Lower lobe of right lung (tissue), 2 donors: ENCODE results near the gene CIZ1. TPM values are rescaled to one million over a fixed set of nuclear protein-coding genes. Genes with fewer than 3 reads are reported as not detected.
"Not testable (repeated sequence)": the region's sequence is repeated elsewhere in the genome, so short reads cannot be mapped to it uniquely, and the experiment has no call there.

Experiments
- ATAC-seq, 2 donors: fragments of 200-7000 bp; cut with Tn5 transposase; one replicate each; pipeline ENCODE4 v1.9.1; 2020 to 2022; ENCODE audit warnings: mild to moderate bottlenecking in 2 of 2, moderate library complexity in 2 of 2
- DNase-seq: peaks from one replicate; pipeline ENCODE4 v3.0.0-alpha.2; 2020
- H3K27ac ChIP-seq: fragments of 200-600 bp; one replicate; pipeline ENCODE4 v1.8.0; 2022
- H3K27me3 ChIP-seq: fragments of 200-600 bp; one replicate; pipeline ENCODE4 v1.8.0; 2022; ENCODE audit warnings: low read depth
- H3K36me3 ChIP-seq: fragments of 200-600 bp; one replicate; pipeline ENCODE4 v1.8.0; 2022; ENCODE audit warnings: mild to moderate bottlenecking
- H3K4me1 ChIP-seq: fragments of 200-600 bp; one replicate; pipeline ENCODE4 v1.8.0; 2022
- H3K4me3 ChIP-seq: fragments of 200-600 bp; one replicate; pipeline ENCODE4 v1.8.0; 2022; ENCODE audit warnings: mild to moderate bottlenecking
- H3K9me3 ChIP-seq: fragments of 200-600 bp; one replicate; pipeline ENCODE4 v1.8.0; 2022
- intact Hi-C: fragments of 100-400 bp; cut with DNase I; formaldehyde crosslinking; loops from one replicate; pipeline ENCODE4 v1.11.0; 2022
- long read RNA-seq: library from polyadenylated mRNA; unstranded; transcript quantifications from one replicate; pipeline ENCODE4 v2.0.0, GENCODE V29; 2021
- total RNA-seq: library from RNA; stranded (reverse); fragmentation: NEBNext Ultra II Directional; extraction: Animal tissue kit (Norgen Biotek cat#: 25700); gene quantifications from one replicate; pipeline ENCODE4 v1.2.1, GENCODE V29; 2021
- TF ChIP-seq, protein P1 (sequence below): fragments of 200-600 bp; IDR thresholded peaks from one replicate; pipeline ENCODE4 v1.8.0; 2022; ENCODE audit warnings: antibody characterized with exemption, mild to moderate bottlenecking
- donor health status: DM: no; HTN: yes; CAD: no; lungs with severe emphysema.

Gene CIZ1, protein sequence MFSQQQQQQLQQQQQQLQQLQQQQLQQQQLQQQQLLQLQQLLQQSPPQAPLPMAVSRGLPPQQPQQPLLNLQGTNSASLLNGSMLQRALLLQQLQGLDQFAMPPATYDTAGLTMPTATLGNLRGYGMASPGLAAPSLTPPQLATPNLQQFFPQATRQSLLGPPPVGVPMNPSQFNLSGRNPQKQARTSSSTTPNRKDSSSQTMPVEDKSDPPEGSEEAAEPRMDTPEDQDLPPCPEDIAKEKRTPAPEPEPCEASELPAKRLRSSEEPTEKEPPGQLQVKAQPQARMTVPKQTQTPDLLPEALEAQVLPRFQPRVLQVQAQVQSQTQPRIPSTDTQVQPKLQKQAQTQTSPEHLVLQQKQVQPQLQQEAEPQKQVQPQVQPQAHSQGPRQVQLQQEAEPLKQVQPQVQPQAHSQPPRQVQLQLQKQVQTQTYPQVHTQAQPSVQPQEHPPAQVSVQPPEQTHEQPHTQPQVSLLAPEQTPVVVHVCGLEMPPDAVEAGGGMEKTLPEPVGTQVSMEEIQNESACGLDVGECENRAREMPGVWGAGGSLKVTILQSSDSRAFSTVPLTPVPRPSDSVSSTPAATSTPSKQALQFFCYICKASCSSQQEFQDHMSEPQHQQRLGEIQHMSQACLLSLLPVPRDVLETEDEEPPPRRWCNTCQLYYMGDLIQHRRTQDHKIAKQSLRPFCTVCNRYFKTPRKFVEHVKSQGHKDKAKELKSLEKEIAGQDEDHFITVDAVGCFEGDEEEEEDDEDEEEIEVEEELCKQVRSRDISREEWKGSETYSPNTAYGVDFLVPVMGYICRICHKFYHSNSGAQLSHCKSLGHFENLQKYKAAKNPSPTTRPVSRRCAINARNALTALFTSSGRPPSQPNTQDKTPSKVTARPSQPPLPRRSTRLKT
- total RNA-seq = 98.5 TPM
- long read RNA-seq, transcript CIZ1-204 (17 exons, 2,984 nt) = major isoform, 33 of 137 reads
- long read RNA-seq, partial matches to known transcripts = 55 of 137 reads
- long read RNA-seq, other reads (novel, unspliced or antisense) = 46 of 137 reads

DNA sequence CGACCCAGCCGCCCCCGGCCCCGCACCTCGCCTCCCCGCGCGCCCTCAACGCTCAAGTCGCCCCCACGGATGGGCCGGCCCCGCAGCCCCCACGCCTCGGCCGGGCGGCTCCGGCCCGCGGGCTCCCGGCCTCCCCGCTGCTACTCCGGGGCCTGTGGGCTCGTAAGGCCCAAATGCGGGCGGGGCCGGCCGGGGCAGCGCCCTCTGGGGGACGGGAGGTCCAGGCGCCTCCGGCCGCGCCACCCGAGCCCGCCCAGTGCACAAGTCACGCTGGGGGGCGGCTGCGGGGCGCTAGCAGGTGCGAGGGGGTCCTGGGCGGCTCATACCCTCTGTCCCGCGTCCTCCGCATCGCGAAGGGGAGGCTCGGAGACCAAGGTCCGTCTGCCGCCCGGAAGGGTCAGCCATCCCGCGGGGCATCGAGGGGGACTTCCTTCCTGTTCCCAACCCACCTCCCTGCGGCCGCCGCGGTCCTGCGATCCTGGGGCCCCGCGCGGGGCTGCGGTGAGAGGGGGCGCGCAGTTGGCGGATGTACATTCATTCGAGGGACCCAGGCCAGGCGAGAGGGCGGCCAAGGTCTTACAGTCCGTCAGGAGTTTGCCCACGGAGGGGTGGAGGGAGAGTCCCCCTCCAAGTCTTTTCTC is at the start of gene CIZ1:
Gene CIZ1, minus strand, starts transcription at position 167 of the 641 bp plus-strand sequence. CDS start 715 bp downstream, outside the sequence.
- intact Hi-C loops = no loop called here
- ATAC-seq = peak; percentile 95 to 97
- peaks cover 36% of the 10 kb centered on the region for H3K36me3 ChIP-seq
- peak within 1 kb of the TSS; percentile 89 for H3K4me3 ChIP-seq
- peaks cover 20% of the 10 kb centered on the region for H3K4me1 ChIP-seq
- H3K27ac ChIP-seq = peak within 1 kb of the TSS; percentile 87
- H3K27me3 ChIP-seq = no peaks in the 10 kb centered on the region
- TF ChIP-seq, protein P1, sequence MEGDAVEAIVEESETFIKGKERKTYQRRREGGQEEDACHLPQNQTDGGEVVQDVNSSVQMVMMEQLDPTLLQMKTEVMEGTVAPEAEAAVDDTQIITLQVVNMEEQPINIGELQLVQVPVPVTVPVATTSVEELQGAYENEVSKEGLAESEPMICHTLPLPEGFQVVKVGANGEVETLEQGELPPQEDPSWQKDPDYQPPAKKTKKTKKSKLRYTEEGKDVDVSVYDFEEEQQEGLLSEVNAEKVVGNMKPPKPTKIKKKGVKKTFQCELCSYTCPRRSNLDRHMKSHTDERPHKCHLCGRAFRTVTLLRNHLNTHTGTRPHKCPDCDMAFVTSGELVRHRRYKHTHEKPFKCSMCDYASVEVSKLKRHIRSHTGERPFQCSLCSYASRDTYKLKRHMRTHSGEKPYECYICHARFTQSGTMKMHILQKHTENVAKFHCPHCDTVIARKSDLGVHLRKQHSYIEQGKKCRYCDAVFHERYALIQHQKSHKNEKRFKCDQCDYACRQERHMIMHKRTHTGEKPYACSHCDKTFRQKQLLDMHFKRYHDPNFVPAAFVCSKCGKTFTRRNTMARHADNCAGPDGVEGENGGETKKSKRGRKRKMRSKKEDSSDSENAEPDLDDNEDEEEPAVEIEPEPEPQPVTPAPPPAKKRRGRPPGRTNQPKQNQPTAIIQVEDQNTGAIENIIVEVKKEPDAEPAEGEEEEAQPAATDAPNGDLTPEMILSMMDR = peak; percentile 83
- peak; percentile 89 for DNase-seq
- H3K9me3 ChIP-seq = no peaks in the 10 kb centered on the region

DNA sequence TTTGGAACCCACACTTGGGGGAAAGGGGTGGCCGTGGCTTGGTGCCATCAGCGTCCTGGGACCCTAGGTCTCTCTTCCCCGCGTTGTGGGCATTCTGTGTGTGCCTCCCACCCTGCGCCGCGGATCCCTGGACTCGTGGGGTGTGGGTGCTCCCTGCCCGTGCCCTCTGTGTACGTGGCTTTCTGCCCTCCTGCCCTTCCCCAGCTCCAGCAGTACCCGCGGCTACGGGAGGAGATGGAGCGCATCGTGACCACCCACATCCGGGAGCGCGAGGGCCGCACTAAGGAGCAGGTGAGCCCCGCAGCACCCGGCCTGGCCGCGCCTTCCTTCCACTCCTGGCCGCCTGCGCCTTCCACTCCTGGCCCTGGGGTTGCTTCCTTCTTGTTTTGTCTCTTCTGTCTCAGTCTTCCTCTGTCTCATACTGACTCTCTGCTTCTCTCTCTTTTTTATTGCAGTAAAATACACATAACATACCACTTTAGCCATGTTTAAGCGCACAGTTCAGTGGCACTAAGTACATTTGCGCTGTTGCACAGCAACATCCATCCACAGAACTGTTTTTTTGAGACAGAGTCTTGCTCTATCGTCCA is 42.5 kb upstream of the CIZ1 start:
- DNase-seq = no peak
- TF ChIP-seq, protein P1 = no peak
- Histone ChIP-seq H3K27me3 (no peaks in the 10 kb centered on the region), H3K4me1 (no peaks in the 10 kb centered on the region), H3K9me3 (no peaks in the 10 kb centered on the region), H3K36me3 (no peaks in the 10 kb centered on the region), H3K27ac (no peak overlapping the region), H3K4me3 (no peak overlapping the region)
- peak in 1 of 2 donors; percentile 11 for ATAC-seq
- intact Hi-C loops = no loop called here

DNA sequence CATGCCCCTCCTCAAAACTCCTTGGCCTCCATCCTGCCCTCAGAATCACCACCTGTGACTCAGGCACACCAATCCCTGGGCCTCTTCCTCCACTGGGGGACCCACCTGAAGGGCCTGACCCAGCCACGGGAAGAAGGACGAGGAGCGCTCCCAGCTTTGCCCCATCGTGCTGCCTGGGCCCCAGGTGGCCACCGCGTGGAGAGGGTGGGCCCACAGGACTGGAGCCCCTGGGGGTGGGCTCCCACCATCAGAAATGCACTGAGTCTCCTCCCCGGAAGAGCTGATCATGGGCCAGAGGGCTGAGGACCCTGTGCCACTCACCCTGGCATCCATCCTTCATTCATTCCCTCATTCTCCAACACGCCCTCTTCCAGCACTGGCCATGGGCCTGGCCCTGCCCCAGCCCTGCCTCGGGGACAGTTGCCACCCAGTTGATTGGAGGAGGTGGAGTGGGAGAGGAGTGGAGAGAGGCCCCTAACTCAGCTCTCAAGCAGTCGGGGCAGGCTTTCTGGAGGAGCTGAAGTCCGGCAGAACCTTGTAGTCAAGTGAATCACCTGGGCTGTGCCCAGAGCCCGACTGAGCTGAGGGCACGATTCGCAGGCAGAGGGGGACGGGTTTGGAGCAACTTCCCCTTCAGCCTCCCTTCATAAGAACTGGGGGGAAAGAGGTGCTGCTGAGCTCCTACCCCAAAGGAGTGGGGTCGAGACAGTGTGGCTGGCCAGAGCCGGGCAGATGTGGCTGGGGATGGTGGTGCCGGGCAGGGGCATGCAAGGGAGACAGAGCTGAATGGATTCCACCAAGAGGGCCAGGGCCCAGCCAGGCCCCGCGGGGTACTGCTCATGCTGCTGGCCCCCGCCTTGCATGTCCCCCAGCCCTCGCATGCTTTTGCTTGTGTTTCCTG is 41.4 kb upstream of the CIZ1 start:
- H3K27ac ChIP-seq = no peak overlapping the region
- no peaks in the 10 kb centered on the region for H3K4me1 ChIP-seq
- no peaks in the 10 kb centered on the region for H3K27me3 ChIP-seq
- TF ChIP-seq, protein P1 = no peak
- no peaks in the 10 kb centered on the region for H3K9me3 ChIP-seq
- H3K36me3 ChIP-seq = no peaks in the 10 kb centered on the region
- DNase-seq = no peak
- no peak overlapping the region for H3K4me3 ChIP-seq
- intact Hi-C loops = no loop called here
- ATAC-seq = peak in 1 of 2 donors; percentile 41

DNA sequence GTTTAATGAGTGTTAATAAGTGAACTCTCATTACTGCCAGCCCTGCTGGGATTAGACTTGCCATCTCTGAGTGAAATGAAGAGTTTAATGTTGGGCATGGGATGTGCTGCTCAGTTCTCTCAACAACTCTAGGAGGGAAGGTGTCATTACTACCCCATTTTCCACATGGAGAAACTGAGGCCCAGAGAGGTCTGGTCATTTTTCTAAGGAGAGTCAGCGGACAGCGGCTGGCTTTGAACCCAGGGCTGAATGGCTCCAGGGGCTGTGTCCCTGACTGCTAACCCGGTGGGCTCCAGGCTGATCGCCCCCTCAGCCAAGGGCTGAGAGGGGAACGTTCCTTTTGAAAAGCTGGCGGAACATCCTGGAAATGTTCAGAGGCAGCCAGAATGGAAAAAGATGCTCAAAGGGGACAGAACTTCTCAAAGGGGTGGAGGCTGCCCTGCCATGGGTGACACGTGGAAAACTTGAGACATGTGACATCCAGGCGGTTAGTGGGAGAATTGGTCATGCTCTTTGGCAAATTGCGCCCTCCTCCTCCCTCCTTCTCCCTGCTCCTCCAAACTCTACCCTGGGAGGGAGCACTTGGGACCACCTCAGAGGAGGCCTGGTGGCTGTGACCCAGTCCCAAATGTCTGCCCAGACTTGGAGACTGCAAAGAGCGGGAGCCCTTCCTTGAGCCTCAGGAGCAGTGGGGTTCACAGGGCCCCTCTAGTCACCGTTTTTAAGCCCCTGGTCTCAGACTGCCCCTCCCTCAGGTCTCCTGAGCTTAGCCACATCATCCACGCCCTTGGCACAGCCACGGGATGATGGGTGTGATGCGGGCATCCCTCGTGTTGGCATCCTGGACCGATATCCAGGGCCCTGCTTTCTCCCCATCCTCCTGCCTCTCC is 40.5 kb upstream of the CIZ1 start:
- ATAC-seq (peak in 1 of 2 donors; percentile 11), DNase-seq (no peak)
- no peaks in the 10 kb centered on the region for H3K9me3 ChIP-seq
- intact Hi-C loops = no loop called here
- TF ChIP-seq, protein P1 = no peak
- H3K27ac ChIP-seq = no peak overlapping the region
- H3K36me3 ChIP-seq = no peaks in the 10 kb centered on the region
- no peak overlapping the region for H3K4me3 ChIP-seq
- H3K4me1 ChIP-seq = no peaks in the 10 kb centered on the region
- no peaks in the 10 kb centered on the region for H3K27me3 ChIP-seq

DNA sequence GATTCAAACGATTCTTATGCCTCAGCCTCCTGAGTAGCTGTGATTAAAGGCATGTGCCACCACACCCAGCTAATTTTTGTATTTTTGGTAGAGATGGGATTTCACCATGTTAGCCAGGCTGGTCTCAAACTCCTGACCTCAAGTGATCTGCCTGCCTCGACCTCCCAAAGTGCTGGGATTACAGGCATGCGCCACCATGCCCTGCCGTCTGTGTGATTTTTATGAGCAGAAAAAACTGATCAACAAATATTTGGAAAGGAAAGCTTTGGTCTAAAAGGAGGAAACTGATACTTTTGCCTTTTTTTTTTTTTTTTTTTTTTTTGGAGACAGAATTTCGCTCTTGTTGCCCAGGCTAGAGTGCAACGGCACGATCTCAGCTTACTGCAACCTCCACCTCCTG is 39.5 kb upstream of the CIZ1 start:
- H3K9me3 ChIP-seq, H3K27me3 ChIP-seq, H3K4me3 ChIP-seq, H3K27ac ChIP-seq, DNase-seq, H3K4me1 ChIP-seq, intact Hi-C loops, H3K36me3 ChIP-seq, ATAC-seq: not testable (repeated sequence)
